ENCODE results near the gene TIMM22.

GRCh38 chr17:1019451-1019850 lies 22.5 kb downstream of the TIMM22 start:
- TF ChIP-seq POLR2A (IDR thresholded peaks at IDR 0.05; ENCODE audit: low read depth, low read length) (no peak), POLR2AphosphoS5 (IDR thresholded peaks at IDR 0.05; ENCODE audit: low read depth, low read length) (no peak), POU2F2 (IDR thresholded peaks at IDR 0.05; ENCODE audit: low read depth, low read length) (no peak), TAF1 (IDR thresholded peaks at IDR 0.05; ENCODE audit: low read depth, low read length) (no peak), PAX5 (IDR thresholded peaks at IDR 0.05; ENCODE audit: insufficient read depth, low read length, severe bottlenecking) (no peak)
